Measurements from ENCODE around the gene STN1. TPM values are rescaled to one million over a fixed set of nuclear protein-coding genes. Genes with fewer than 3 reads are reported as not detected.

STN1 gene
- total and polyA plus RNA-seq, 2 of the 4 experiments (the other 2 are of a cell fraction) = 17.8 to 32.3 TPM

DNA sequence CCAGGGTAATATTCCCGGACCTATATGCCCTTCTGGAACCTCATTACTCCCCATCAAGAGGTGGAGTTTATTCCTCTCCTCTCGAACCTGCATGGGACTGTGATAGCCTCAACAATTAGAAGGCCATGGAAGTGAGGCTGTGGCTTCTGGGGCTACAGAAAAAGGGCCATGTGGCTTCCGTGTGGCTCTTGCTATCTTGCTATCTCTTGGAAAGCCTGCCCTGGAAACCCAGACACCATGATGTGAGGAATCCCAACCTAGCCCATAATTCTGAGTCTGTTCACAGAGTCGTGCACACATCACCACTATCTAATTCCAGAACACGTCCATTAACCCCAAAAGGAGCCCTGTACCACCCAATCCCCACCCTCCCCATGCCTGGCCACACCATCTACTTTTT lies 41.8 kb downstream of the STN1 start:
- Histone ChIP-seq H2AK9ac (replicated peaks; ENCODE audit: low read depth, low read length, poor library complexity) (no peak overlapping the region), H3K9me3 (ENCODE audit: control insufficient read depth, insufficient read depth, low read length) (no peaks in the 10 kb centered on the region), H3K27me3 (ENCODE audit: control insufficient read depth, insufficient read depth, low read length) (no peaks in the 10 kb centered on the region), H2AK5ac (ENCODE audit: low read depth, low read length) (no peak overlapping the region), H3K4me2 (ENCODE audit: low read depth, low read length) (no peak overlapping the region), H2BK15ac (ENCODE audit: low read depth, low read length) (no peak overlapping the region), H3K18ac (ENCODE audit: low read depth, low read length) (no peak overlapping the region), H2BK120ac (ENCODE audit: low read depth, low read length) (no peak overlapping the region), H4K91ac (ENCODE audit: insufficient read depth, low read depth, low read length) (no peak overlapping the region), H3K9ac (ENCODE audit: low read depth, low read length) (no peak overlapping the region), H3K56ac (ENCODE audit: extremely low read depth, insufficient read depth, low read length) (no peak overlapping the region), H3K9me1 (ENCODE audit: insufficient read depth, low read length) (peaks cover 5% of the 10 kb centered on the region; the same call in 1 of the 2 replicates), H3K4ac (ENCODE audit: low read depth, low read length) (no peak overlapping the region), H3K14ac (replicated peaks; ENCODE audit: low read depth, low read length) (no peak overlapping the region), H3K4me3 (ENCODE audit: insufficient read depth, low read depth, low read length) (no peak overlapping the region), H2BK5ac (ENCODE audit: low read depth, low read length, poor library complexity, severe bottlenecking) (no peak overlapping the region), H4K5ac (ENCODE audit: low read depth, low read length) (no peak overlapping the region), H3K4me1 (ENCODE audit: control insufficient read depth, insufficient read depth, low read length) (no peaks in the 10 kb centered on the region), H3K23ac (ENCODE audit: low read depth, low read length) (no peak overlapping the region), H2AFZ (replicated peaks; ENCODE audit: low read length, poor library complexity) (no peak overlapping the region), H4K20me1 (ENCODE audit: insufficient read depth, low read length) (no peaks in the 10 kb centered on the region), H2BK20ac (ENCODE audit: low read depth, low read length) (no peak overlapping the region), H3K36me3 (ENCODE audit: control insufficient read depth, insufficient read depth, low read length) (peaks cover 4% of the 10 kb centered on the region), H3K79me1 (ENCODE audit: low read depth in 1 of 2, low read length in 2 of 2) (no peaks in the 10 kb centered on the region), H4K8ac (ENCODE audit: low read depth in 2 of 2, low read length in 2 of 2) (no peak overlapping the region), H3K27ac (ENCODE audit: insufficient read depth, low read length) (no peak overlapping the region)
- no peak for DNase-seq
- TF ChIP-seq MAZ (IDR thresholded peaks at IDR 0.05; ENCODE audit: borderline replicate concordance, low read depth, low read length) (no peak), RFX5 (IDR thresholded peaks at IDR 0.05; ENCODE audit: low read depth, low read length) (no peak)
- TF ChIP-seq, protein P1, sequence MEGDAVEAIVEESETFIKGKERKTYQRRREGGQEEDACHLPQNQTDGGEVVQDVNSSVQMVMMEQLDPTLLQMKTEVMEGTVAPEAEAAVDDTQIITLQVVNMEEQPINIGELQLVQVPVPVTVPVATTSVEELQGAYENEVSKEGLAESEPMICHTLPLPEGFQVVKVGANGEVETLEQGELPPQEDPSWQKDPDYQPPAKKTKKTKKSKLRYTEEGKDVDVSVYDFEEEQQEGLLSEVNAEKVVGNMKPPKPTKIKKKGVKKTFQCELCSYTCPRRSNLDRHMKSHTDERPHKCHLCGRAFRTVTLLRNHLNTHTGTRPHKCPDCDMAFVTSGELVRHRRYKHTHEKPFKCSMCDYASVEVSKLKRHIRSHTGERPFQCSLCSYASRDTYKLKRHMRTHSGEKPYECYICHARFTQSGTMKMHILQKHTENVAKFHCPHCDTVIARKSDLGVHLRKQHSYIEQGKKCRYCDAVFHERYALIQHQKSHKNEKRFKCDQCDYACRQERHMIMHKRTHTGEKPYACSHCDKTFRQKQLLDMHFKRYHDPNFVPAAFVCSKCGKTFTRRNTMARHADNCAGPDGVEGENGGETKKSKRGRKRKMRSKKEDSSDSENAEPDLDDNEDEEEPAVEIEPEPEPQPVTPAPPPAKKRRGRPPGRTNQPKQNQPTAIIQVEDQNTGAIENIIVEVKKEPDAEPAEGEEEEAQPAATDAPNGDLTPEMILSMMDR (conservative IDR thresholded peaks at IDR 0.05; ENCODE audit: low read depth, low read length) = no peak
- TF ChIP-seq, protein P2, sequence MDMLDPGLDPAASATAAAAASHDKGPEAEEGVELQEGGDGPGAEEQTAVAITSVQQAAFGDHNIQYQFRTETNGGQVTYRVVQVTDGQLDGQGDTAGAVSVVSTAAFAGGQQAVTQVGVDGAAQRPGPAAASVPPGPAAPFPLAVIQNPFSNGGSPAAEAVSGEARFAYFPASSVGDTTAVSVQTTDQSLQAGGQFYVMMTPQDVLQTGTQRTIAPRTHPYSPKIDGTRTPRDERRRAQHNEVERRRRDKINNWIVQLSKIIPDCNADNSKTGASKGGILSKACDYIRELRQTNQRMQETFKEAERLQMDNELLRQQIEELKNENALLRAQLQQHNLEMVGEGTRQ (IDR thresholded peaks at IDR 0.05; ENCODE audit: low read depth, low read length) = no peak
- 88% methylated on average over 1 of the region's 5 CpGs; no CpG with 5 or more reads in 1 of the 2 experiments for WGBS, 2 experiments (ENCODE audit: extremely low coverage in 2 of 2, insufficient read length in 1 of 2)
- intact Hi-C loops (cut with micrococcal nuclease) = no loop called here
- dilution Hi-C loops (cut with HindIII; ENCODE audit: low sequenced_read_pairs, unreplicated experiment) = no loop called here
- in situ Hi-C loops (cut with MboI; ENCODE audit: low sequenced_read_pairs) = no loop called here
- ChIA-PET POLR2A (ENCODE audit: unreplicated experiment) (no interaction called here), CTCF (interaction anchor here (1.0 kb wide), 1 partner anchor 8 kb away, joined by 3 read pairs; no protein-coding TSS in a partner anchor)
- no peak for ATAC-seq (ENCODE audit: low read depth)
- BruUV-seq (replicated peaks) = no TSS peak

All from IMR-90 (cell line).